ENCODE measurements around the gene WWOX. TPM values are rescaled to one million over a fixed set of nuclear protein-coding genes. Genes with fewer than 3 reads are reported as not detected.

The WWOX gene
- total and polyA plus RNA-seq, 2 donors, result 15.3 to 28.4 TPM

- no peak overlapping the region for H3K27ac ChIP-seq (ENCODE audit: low read depth)
- H3K4me3 ChIP-seq (ENCODE audit: low read depth, low read length), result no peak overlapping the region
- no peaks in the 10 kb centered on the region for H3K4me1 ChIP-seq (ENCODE audit: insufficient read depth)
- DNase-seq (ENCODE audit: extremely low spot score), result no peak
- no peaks in the 10 kb centered on the region for H3K36me3 ChIP-seq (ENCODE audit: insufficient read depth)
- 86% methylated on average over 3 of the region's 3 CpGs for WGBS
Observed at GRCh38 chr16:79155471-79155870, 1056.0 kb downstream of the WWOX start.

- Histone ChIP-seq H3K36me3 (ENCODE audit: insufficient read depth) (no peaks in the 10 kb centered on the region), H3K4me1 (ENCODE audit: insufficient read depth) (no peaks in the 10 kb centered on the region), H3K27ac (ENCODE audit: low read depth) (no peak overlapping the region), H3K4me3 (ENCODE audit: low read depth, low read length) (no peak overlapping the region)
- DNase-seq (ENCODE audit: extremely low spot score), result no peak
- 92% methylated on average over 4 of the region's 4 CpGs for WGBS
Observed at GRCh38 chr16:79155904-79156303, 1056.5 kb downstream of the WWOX start.

GRCh38 chr16:79156761-79157160 is 1057.3 kb downstream of the WWOX start:
- 82% methylated on average over 1 of the region's 1 CpG for WGBS
- H3K4me1 ChIP-seq (ENCODE audit: insufficient read depth), result no peaks in the 10 kb centered on the region
- no peak for DNase-seq (ENCODE audit: extremely low spot score)
- no peak overlapping the region for H3K27ac ChIP-seq (ENCODE audit: low read depth)
- H3K36me3 ChIP-seq (ENCODE audit: insufficient read depth), result no peaks in the 10 kb centered on the region
- no peak overlapping the region for H3K4me3 ChIP-seq (ENCODE audit: low read depth, low read length)

- H3K4me1 ChIP-seq (ENCODE audit: insufficient read depth), result no peaks in the 10 kb centered on the region
- no peaks in the 10 kb centered on the region for H3K36me3 ChIP-seq (ENCODE audit: insufficient read depth)
- H3K4me3 ChIP-seq (ENCODE audit: low read depth, low read length), result no peak overlapping the region
- H3K27ac ChIP-seq (ENCODE audit: low read depth), result no peak overlapping the region
- 96% methylated on average over 6 of the region's 6 CpGs for WGBS
- no peak for DNase-seq (ENCODE audit: extremely low spot score)
Observed at GRCh38 chr16:79158337-79158736, 1058.9 kb downstream of the WWOX start.

GRCh38 chr16:79159261-79160049 is 1060.0 kb downstream of the WWOX start:
- 88% methylated on average over 13 of the region's 13 CpGs for WGBS

GRCh38 chr16:79162977-79163376 is 1063.5 kb downstream of the WWOX start:
- Histone ChIP-seq H3K27ac (ENCODE audit: low read depth) (no peak overlapping the region), H3K4me3 (ENCODE audit: low read depth, low read length) (no peak overlapping the region), H3K36me3 (ENCODE audit: insufficient read depth) (no peaks in the 10 kb centered on the region), H3K4me1 (ENCODE audit: insufficient read depth) (no peaks in the 10 kb centered on the region)
- WGBS, result 88% methylated on average over 3 of the region's 3 CpGs
- DNase-seq (ENCODE audit: extremely low spot score), result no peak

More at GRCh38 chr16:79159261-79160049, 1060.0 kb downstream of the WWOX start:
- DNase-seq (ENCODE audit: extremely low spot score), result no peak
- Histone ChIP-seq H3K36me3 (ENCODE audit: insufficient read depth) (no peaks in the 10 kb centered on the region), H3K4me3 (ENCODE audit: low read depth, low read length) (no peak overlapping the region), H3K4me1 (ENCODE audit: insufficient read depth) (no peaks in the 10 kb centered on the region), H3K27ac (ENCODE audit: low read depth) (no peak overlapping the region)

- no peak for DNase-seq (ENCODE audit: extremely low spot score)
- Histone ChIP-seq H3K27ac (ENCODE audit: low read depth) (no peak overlapping the region), H3K4me3 (ENCODE audit: low read depth, low read length) (no peak overlapping the region), H3K4me1 (ENCODE audit: insufficient read depth) (no peaks in the 10 kb centered on the region), H3K36me3 (ENCODE audit: insufficient read depth) (no peaks in the 10 kb centered on the region)
- WGBS, result 66% methylated on average over 13 of the region's 13 CpGs
Observed at GRCh38 chr16:79163691-79164387, 1064.4 kb downstream of the WWOX start.

GRCh38 chr16:79164388-79164995 is 1065.0 kb downstream of the WWOX start:
- Histone ChIP-seq H3K36me3 (ENCODE audit: insufficient read depth) (no peaks in the 10 kb centered on the region), H3K4me1 (ENCODE audit: insufficient read depth) (no peaks in the 10 kb centered on the region), H3K4me3 (ENCODE audit: low read depth, low read length) (no peak overlapping the region), H3K27ac (ENCODE audit: low read depth) (no peak overlapping the region)
- DNase-seq (ENCODE audit: extremely low spot score), result no peak
- WGBS, result 82% methylated on average over 10 of the region's 10 CpGs

- H3K36me3 ChIP-seq (ENCODE audit: insufficient read depth), result no peaks in the 10 kb centered on the region
- H3K4me3 ChIP-seq (ENCODE audit: low read depth, low read length), result no peak overlapping the region
- no peak for DNase-seq (ENCODE audit: extremely low spot score)
- no peak overlapping the region for H3K27ac ChIP-seq (ENCODE audit: low read depth)
- 81% methylated on average over 9 of the region's 9 CpGs for WGBS
- H3K4me1 ChIP-seq (ENCODE audit: insufficient read depth), result no peaks in the 10 kb centered on the region
Observed at GRCh38 chr16:79165079-79165478, 1065.6 kb downstream of the WWOX start.

GRCh38 chr16:79165506-79165905 is 1066.1 kb downstream of the WWOX start:
- Histone ChIP-seq H3K4me1 (ENCODE audit: insufficient read depth) (no peaks in the 10 kb centered on the region), H3K36me3 (ENCODE audit: insufficient read depth) (no peaks in the 10 kb centered on the region), H3K4me3 (ENCODE audit: low read depth, low read length) (no peak overlapping the region), H3K27ac (ENCODE audit: low read depth) (no peak overlapping the region)
- DNase-seq (ENCODE audit: extremely low spot score), result no peak
- 81% methylated on average over 9 of the region's 9 CpGs for WGBS

- WGBS, result over 99% methylated on average over 2 of the region's 2 CpGs
- no peak for DNase-seq (ENCODE audit: extremely low spot score)
Observed at GRCh38 chr16:79167893-79168292, 1068.4 kb downstream of the WWOX start.

GRCh38 chr16:79168321-79168720 is 1068.9 kb downstream of the WWOX start:
- Histone ChIP-seq H3K27ac (ENCODE audit: low read depth) (no peak overlapping the region), H3K4me3 (ENCODE audit: low read depth, low read length) (no peak overlapping the region), H3K36me3 (ENCODE audit: insufficient read depth) (no peaks in the 10 kb centered on the region), H3K4me1 (ENCODE audit: insufficient read depth) (no peaks in the 10 kb centered on the region)
- WGBS, result 78% methylated on average over 2 of the region's 2 CpGs
- no peak for DNase-seq (ENCODE audit: extremely low spot score)

More at GRCh38 chr16:79167893-79168292, 1068.4 kb downstream of the WWOX start:
- Histone ChIP-seq H3K4me1 (ENCODE audit: insufficient read depth) (no peaks in the 10 kb centered on the region), H3K36me3 (ENCODE audit: insufficient read depth) (no peaks in the 10 kb centered on the region), H3K27ac (ENCODE audit: low read depth) (no peak overlapping the region), H3K4me3 (ENCODE audit: low read depth, low read length) (no peak overlapping the region)

- no peak for DNase-seq (ENCODE audit: extremely low spot score)
- H3K4me1 ChIP-seq (ENCODE audit: insufficient read depth), result no peaks in the 10 kb centered on the region
- no peaks in the 10 kb centered on the region for H3K36me3 ChIP-seq (ENCODE audit: insufficient read depth)
- H3K27ac ChIP-seq (ENCODE audit: low read depth), result no peak overlapping the region
- H3K4me3 ChIP-seq (ENCODE audit: low read depth, low read length), result no peak overlapping the region
- WGBS, result 80% methylated on average over 2 of the region's 2 CpGs
Observed at GRCh38 chr16:79169239-79169638, 1069.8 kb downstream of the WWOX start.

All from urinary bladder (tissue), 4 donors.